ENCODE measurements around the gene GPSM1. TPM values are rescaled to one million over a fixed set of nuclear protein-coding genes. Genes with fewer than 3 reads are reported as not detected.

The GPSM1 gene
- total and polyA plus RNA-seq, 2 donors (not counting 1 experiment from before 2014, with no cell fraction given), result 2.4 to 6.3 TPM

- H3K27ac ChIP-seq (ENCODE audit: low read length in 2 of 2), result no peak overlapping the region
- ChIA-PET CTCF (interaction anchor here (0.6 to 2.9 kb wide), 14 partner anchors 14 to 398 kb away, joined by 3 to 21 read pairs (median 4); no protein-coding TSS in a partner anchor), POLR2A (interaction anchor here (1.2 to 1.3 kb wide), 3 partner anchors 46 to 53 kb away, joined by 4 read pairs; partner anchors contain the start of genes ENTR1 and PMPCA)
- ATAC-seq (ENCODE audit: low read depth), result no peak
- H3K27me3 Mint-ChIP-seq, result no peaks in the 10 kb centered on the region
- peaks cover 0 to 10% (median 0%) of the 10 kb centered on the region in 3 donors for H3K9me3 ChIP-seq (ENCODE audit: control extremely low read depth in 1 of 3, control insufficient read depth in 2 of 3, insufficient read depth in 1 of 3, low read length in 2 of 3)
- H3K9me3 Mint-ChIP-seq (ENCODE audit: insufficient read depth), result no peaks in the 10 kb centered on the region
- H4K20me1 ChIP-seq (ENCODE audit: control insufficient read depth, insufficient read depth, low read length, poor library complexity, severe bottlenecking), result peaks cover 19% of the 10 kb centered on the region
- H3K9ac ChIP-seq (ENCODE audit: low read length), result no peak overlapping the region
- H3K4me1 ChIP-seq (ENCODE audit: control insufficient read depth in 2 of 2, insufficient read depth in 2 of 2, low read length in 2 of 2), result peaks cover 5 to 10% of the 10 kb centered on the region in 2 donors
- TF ChIP-seq, protein P1, sequence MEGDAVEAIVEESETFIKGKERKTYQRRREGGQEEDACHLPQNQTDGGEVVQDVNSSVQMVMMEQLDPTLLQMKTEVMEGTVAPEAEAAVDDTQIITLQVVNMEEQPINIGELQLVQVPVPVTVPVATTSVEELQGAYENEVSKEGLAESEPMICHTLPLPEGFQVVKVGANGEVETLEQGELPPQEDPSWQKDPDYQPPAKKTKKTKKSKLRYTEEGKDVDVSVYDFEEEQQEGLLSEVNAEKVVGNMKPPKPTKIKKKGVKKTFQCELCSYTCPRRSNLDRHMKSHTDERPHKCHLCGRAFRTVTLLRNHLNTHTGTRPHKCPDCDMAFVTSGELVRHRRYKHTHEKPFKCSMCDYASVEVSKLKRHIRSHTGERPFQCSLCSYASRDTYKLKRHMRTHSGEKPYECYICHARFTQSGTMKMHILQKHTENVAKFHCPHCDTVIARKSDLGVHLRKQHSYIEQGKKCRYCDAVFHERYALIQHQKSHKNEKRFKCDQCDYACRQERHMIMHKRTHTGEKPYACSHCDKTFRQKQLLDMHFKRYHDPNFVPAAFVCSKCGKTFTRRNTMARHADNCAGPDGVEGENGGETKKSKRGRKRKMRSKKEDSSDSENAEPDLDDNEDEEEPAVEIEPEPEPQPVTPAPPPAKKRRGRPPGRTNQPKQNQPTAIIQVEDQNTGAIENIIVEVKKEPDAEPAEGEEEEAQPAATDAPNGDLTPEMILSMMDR (IDR thresholded peaks at IDR 0.05), result peak; percentile 64
- no peak for TF ChIP-seq EZH2 (IDR thresholded peaks at IDR 0.05; ENCODE audit: borderline replicate concordance, insufficient read depth, low read depth, low read length, poor library complexity, severe bottlenecking)
- no peaks in the 10 kb centered on the region for H3K79me2 ChIP-seq (ENCODE audit: control insufficient read depth, insufficient read depth, low read length)
- WGBS (ENCODE audit: insufficient coverage), result 66% methylated on average over 43 of the region's 54 CpGs
- H3K27ac Mint-ChIP-seq, result peak overlapping the region; percentile 37
- H2AFZ ChIP-seq (ENCODE audit: insufficient read depth, low read depth, low read length, poor library complexity, severe bottlenecking), result peak overlapping the region; percentile 78
- no peak for DNase-seq
- intact Hi-C loops (cut with micrococcal nuclease), result loop anchor here (1.0 to 5.0 kb wide), 8 partner anchors 22 to 457 kb away; partner anchors contain the start of genes CAMSAP1, ENTR1, PMPCA and QSOX2
- H3K4me3 ChIP-seq (ENCODE audit: control extremely low read depth in 1 of 5, extremely low read depth in 1 of 5, insufficient read depth in 1 of 5, low read depth in 2 of 5, low read length in 4 of 5), result peak overlapping the region in 1 of 5 experiments; percentile 97
- peaks cover 0 to 13% of the 10 kb centered on the region in 2 experiments for H3K36me3 ChIP-seq (replicated peaks in 1 of 2; ENCODE audit: control extremely low read depth in 1 of 2, control insufficient read depth in 1 of 2, extremely low read depth in 1 of 2, insufficient read depth in 2 of 2, low read length in 1 of 2)
- peaks cover 10% of the 10 kb centered on the region for H3K4me1 Mint-ChIP-seq
- H3K4me3 Mint-ChIP-seq, result peak overlapping the region; percentile 49
- peak overlapping the region; percentile 77 for H3K4me2 ChIP-seq (replicated peaks; ENCODE audit: low read depth, low read length, poor library complexity, severe bottlenecking)
- no peaks in the 10 kb centered on the region for H3K27me3 ChIP-seq (replicated peaks in 1 of 4; ENCODE audit: control extremely low read depth in 1 of 4, control insufficient read depth in 3 of 4, insufficient read depth in 4 of 4, low read length in 3 of 4)
Measured at GRCh38 chr9:136363949-136364748, 36.8 kb downstream of the GPSM1 start.

Data from B cell (primary cell).